Stimulated activated memory B cell treated with anti-CD40 and anti-IgM and Interleukin-4, amounts not matched to agents 10 μg/mL and 1 μg/mL and 100 μg/mL, for 72 hours (primary cell): ENCODE measurements around the gene OSBPL1A.

Experiments used
- ATAC-seq: fragments of 150-1000 bp; cut with Tn5 transposase; 2 replicates; pipeline ENCODE4 v1.10.0; 2021
- H3K27ac Mint-ChIP-seq: one replicate; pipeline ENCODE4 v1.8.0; 2022; ENCODE audit warnings: mild to moderate bottlenecking, mixed read lengths
- H3K27me3 Mint-ChIP-seq: one replicate; pipeline ENCODE4 v1.8.0; 2022; ENCODE audit warnings: mixed read lengths
- H3K36me3 Mint-ChIP-seq: one replicate; pipeline ENCODE4 v1.8.0; 2022; ENCODE audit warnings: mixed read lengths
- H3K4me1 Mint-ChIP-seq: one replicate; pipeline ENCODE4 v1.8.0; 2022; ENCODE audit warnings: mixed read lengths
- H3K4me3 Mint-ChIP-seq: one replicate; pipeline ENCODE4 v1.8.0; 2022; ENCODE audit warnings: mild to moderate bottlenecking, moderate library complexity, mixed read lengths
- H3K9me3 Mint-ChIP-seq: one replicate; pipeline ENCODE4 v1.8.0; 2022; ENCODE audit warnings: mixed read lengths

OSBPL1A gene

DNA sequence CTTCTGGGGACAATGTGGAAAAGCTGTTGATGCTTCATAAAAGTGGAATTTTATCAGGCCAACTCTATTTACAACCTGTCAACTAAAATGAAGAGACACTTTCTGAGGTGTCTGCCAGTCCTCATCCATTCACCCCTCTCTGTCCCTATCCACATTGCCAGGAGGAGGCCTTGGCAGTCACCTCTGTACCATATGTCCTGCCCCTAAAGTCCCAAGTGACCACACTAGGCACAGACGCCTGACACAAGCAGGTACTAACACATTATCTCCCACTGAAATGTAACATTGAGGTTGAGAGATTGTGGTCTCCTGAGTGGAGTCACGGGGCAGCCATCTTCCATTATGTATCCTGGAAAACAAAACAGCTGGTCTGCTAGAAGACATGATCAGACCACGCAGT, 71.4 kb downstream of the OSBPL1A start:
- Mint-ChIP-seq H3K27me3 (no peaks in the 10 kb centered on the region), H3K27ac (no peak overlapping the region), H3K4me1 (no peaks in the 10 kb centered on the region), H3K36me3 (no peaks in the 10 kb centered on the region), H3K9me3 (no peaks in the 10 kb centered on the region), H3K4me3 (no peak overlapping the region)
- no peak for ATAC-seq

DNA sequence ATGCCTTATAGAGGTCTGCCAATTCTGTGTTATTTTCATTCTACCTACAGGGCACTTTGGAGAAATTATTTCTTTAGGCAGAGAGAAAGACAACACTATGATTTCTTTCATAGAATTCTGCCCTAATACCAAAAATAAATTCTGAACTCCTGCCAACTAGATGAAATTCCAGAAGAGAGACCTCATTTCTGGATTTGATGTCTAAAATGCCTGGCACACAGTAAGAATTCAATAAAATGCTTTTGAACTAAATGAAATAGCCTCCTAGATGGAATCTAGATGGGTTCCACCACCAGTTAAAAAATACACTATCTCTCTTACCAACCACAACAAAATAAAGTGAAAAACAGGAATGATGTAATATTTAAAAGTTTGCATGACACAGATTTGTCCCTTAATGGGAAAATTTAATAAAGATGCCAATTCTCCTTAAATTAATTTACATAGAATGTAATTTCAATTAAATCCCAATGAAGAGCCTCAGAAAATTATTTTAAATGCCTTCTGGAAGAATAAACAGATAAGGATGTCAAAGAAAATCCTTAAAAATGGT, 75.0 kb downstream of the OSBPL1A start:
- no peak overlapping the region for H3K4me3 Mint-ChIP-seq
- H3K27ac Mint-ChIP-seq: no peak overlapping the region
- no peaks in the 10 kb centered on the region for H3K27me3 Mint-ChIP-seq
- no peaks in the 10 kb centered on the region for H3K36me3 Mint-ChIP-seq
- H3K4me1 Mint-ChIP-seq: no peaks in the 10 kb centered on the region
- ATAC-seq: no peak
- H3K9me3 Mint-ChIP-seq: no peaks in the 10 kb centered on the region

DNA sequence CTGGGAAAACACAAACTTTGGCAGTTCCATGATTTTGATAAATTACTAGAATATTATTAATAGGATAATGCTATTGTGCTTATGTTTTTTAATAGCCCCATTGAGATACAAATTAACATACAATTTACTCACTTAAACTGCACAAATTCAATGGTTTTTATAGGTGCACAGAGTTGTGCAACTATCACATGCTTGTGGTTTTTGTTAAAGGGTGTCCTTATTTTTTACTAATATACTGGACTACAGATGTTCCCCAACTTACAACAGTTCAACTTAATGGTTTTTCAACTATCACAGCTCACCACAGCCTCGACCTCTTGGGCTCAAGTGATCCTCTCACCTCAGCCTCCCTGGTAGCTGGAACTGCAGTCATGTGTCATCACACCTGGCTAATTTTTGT, 76.6 kb downstream of the OSBPL1A start:
- Mint-ChIP-seq H3K9me3 (no peaks in the 10 kb centered on the region), H3K27me3 (no peaks in the 10 kb centered on the region), H3K4me1 (no peaks in the 10 kb centered on the region), H3K4me3 (no peak overlapping the region), H3K27ac (no peak overlapping the region), H3K36me3 (no peaks in the 10 kb centered on the region)
- ATAC-seq: no peak

DNA sequence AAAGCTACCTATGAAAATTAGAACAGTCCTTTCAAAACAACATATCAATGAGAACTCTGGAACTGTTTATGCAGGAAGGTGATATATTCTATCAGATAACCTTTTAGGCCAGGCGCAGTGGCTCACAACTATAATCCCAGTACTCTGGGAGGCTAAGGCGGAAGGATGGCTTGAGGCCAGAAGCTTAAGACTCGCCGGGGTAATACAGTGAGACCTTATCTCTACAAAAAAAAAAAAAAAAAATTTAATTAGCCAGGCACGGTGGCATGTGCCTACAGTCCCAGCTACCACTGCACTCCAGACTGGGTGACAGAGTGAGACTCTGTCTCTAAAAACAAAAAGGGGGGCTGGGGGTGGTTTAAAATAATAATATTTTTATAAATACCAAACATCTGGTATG, 77.9 kb downstream of the OSBPL1A start:
- Mint-ChIP-seq H3K4me1 (no peaks in the 10 kb centered on the region), H3K27ac (no peak overlapping the region), H3K4me3 (no peak overlapping the region), H3K36me3 (no peaks in the 10 kb centered on the region), H3K9me3 (no peaks in the 10 kb centered on the region), H3K27me3 (no peaks in the 10 kb centered on the region)
- no peak for ATAC-seq

DNA sequence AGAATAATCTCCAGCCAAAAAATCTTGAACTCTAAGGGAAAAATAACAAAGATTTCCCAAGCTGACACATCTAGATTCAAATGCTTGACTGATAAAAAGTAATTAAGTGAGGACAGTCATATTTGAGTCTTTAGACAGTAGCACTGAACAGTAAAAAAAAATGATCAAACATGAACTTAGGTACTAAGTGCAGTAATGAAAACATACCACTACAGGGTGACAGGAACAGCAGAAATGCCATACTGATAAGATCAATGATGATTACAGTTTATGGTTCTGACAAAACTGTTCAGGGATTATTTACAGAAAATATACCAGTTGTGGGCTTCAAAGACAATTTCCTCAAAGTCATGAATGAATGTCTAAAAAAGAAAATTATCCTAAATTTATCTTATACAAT, 80.3 kb downstream of the OSBPL1A start:
- Mint-ChIP-seq H3K27me3 (no peaks in the 10 kb centered on the region), H3K9me3 (no peaks in the 10 kb centered on the region), H3K36me3 (no peaks in the 10 kb centered on the region), H3K27ac (no peak overlapping the region), H3K4me3 (no peak overlapping the region), H3K4me1 (no peaks in the 10 kb centered on the region)
- no peak for ATAC-seq

DNA sequence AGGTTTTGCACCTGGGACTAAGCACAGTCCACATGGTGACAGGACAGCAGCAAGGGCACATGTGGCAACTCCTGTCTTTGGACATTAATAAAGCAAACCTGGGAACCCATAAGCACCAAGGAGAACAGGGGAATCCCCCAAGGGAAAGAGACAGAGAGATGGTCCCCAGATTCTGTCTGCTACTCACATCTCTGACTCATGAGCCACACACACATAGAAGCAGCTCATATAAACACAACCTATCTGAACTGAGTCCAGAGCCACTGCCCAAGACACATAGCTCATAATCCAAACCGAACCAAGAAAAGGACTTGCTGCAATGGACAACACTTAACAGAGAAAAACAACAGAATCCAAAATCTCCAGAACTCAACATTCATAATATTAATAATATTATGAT, 82.5 kb downstream of the OSBPL1A start:
- Mint-ChIP-seq H3K9me3 (no peaks in the 10 kb centered on the region), H3K36me3 (no peaks in the 10 kb centered on the region), H3K27me3 (no peaks in the 10 kb centered on the region), H3K4me1 (no peaks in the 10 kb centered on the region), H3K4me3 (no peak overlapping the region), H3K27ac (no peak overlapping the region)
- no peak for ATAC-seq

DNA sequence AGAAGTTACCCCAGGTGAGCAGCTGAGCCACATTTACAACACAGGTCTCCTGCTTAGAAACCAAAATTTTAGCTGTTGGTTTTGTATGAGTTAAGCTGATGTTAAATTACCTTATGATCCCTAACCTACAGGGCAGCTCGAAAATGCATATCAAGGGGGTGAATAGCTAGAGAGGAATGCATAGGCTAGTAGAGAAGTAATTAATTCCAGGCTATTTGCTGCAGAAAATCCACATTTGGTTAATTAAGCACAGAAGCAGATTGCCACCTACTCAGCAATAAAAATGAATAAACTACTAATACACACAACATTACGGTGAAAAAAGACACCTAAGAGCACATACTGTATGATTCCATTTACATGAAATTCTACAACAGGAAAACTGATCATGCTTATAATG, 91.4 kb downstream of the OSBPL1A start:
- no peaks in the 10 kb centered on the region for H3K36me3 Mint-ChIP-seq

DNA sequence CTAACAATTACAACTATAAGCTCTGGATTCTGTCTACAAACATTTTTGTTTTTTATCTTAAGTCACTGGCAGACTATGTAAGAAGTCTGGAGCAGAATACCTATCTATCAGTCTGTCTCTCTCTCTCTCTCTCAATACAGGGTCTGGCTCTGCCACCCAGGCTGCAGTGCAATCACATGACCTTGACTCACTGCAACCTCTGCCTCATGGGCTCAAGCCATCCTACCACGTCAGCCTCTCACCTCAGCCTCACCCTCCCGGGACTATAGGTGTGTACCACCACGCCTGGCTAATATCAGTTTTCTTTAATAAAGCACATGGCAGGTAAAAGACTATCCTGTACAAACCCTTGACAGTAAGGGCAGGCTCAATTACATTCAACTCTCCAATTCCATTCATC, 96.9 kb downstream of the OSBPL1A start:
- no peaks in the 10 kb centered on the region for H3K9me3 Mint-ChIP-seq
- no peaks in the 10 kb centered on the region for H3K36me3 Mint-ChIP-seq
- no peak overlapping the region for H3K27ac Mint-ChIP-seq
- H3K4me1 Mint-ChIP-seq: no peaks in the 10 kb centered on the region
- H3K27me3 Mint-ChIP-seq: peaks cover 12% of the 10 kb centered on the region
- no peak overlapping the region for H3K4me3 Mint-ChIP-seq
- no peak for ATAC-seq

More for the DNA sequence above, 91.4 kb downstream of the OSBPL1A start:
- Mint-ChIP-seq H3K4me3 (no peak overlapping the region), H3K27me3 (peaks cover 20% of the 10 kb centered on the region), H3K9me3 (no peaks in the 10 kb centered on the region), H3K4me1 (no peaks in the 10 kb centered on the region), H3K27ac (no peak overlapping the region)
- no peak for ATAC-seq

DNA sequence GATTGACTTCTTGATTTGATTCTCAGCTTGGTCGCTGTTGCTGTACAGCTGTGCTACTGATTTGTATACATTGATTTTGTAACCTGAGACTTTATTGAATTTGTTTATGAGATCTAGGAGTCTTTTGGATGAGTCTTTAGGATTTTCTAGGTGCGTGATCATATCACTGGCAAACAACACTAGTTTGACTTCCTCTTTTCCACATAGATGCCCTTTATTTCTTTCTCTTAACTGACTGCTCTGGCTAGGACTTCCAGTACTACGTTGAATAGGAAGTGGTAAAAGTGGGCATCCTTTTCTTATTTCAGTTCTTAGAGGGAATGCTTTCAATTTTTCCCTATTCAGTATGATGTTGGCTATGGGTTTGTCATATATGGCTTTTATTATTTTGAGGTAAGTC, 101.3 kb downstream of the OSBPL1A start:
- Mint-ChIP-seq H3K9me3 (peaks cover 3% of the 10 kb centered on the region), H3K4me1 (no peaks in the 10 kb centered on the region), H3K27me3 (peaks cover 12% of the 10 kb centered on the region), H3K36me3 (no peaks in the 10 kb centered on the region), H3K4me3 (no peak overlapping the region), H3K27ac (no peak overlapping the region)
- no peak for ATAC-seq

DNA sequence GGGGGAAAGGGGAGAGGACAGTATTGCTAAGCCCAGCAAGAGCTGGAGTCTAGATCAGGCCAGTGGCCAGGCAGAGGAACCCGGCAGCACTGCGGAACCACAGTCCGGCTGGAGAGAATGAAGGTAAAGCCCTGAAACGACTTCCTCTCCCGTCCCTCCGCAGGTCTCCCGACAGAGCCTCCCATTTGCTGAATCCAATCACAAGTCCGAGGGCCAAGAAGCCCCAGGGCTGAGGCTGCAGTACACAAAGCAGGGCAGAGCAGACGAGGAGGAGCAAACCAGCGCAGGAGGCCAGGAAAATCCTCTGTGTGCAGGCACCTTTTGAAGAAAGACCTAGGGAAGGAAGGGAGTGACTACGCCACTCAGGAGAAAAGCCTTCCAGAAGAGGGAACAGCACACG, 104.4 kb downstream of the OSBPL1A start:
- H3K4me1 Mint-ChIP-seq: no peaks in the 10 kb centered on the region
- no peak overlapping the region for H3K27ac Mint-ChIP-seq
- no peak overlapping the region for H3K4me3 Mint-ChIP-seq
- no peak for ATAC-seq
- no peaks in the 10 kb centered on the region for H3K36me3 Mint-ChIP-seq
- peaks cover 4% of the 10 kb centered on the region for H3K27me3 Mint-ChIP-seq
- peaks cover 3% of the 10 kb centered on the region for H3K9me3 Mint-ChIP-seq

DNA sequence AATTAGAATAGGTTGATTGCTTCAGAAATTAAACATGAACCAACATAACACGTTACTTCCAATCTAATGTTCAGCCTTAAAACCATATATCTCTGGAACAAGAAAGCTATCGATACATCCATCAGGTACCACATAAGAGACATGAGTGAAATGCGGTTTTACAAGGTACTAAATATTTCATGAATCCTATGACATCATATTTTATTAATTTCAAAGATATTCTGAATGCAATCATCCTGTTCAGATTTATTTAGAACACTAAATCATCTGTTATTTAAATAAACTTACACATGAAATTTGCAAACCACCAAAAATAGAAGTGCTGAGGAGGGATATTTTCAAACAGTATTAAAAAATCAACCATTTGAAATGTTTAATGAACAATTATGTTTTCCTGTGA, 119.0 kb downstream of the OSBPL1A start:
- ATAC-seq: no peak
- Mint-ChIP-seq H3K9me3 (no peaks in the 10 kb centered on the region), H3K27me3 (peaks cover 19% of the 10 kb centered on the region), H3K27ac (no peak overlapping the region), H3K36me3 (no peaks in the 10 kb centered on the region), H3K4me3 (no peak overlapping the region), H3K4me1 (no peaks in the 10 kb centered on the region)

DNA sequence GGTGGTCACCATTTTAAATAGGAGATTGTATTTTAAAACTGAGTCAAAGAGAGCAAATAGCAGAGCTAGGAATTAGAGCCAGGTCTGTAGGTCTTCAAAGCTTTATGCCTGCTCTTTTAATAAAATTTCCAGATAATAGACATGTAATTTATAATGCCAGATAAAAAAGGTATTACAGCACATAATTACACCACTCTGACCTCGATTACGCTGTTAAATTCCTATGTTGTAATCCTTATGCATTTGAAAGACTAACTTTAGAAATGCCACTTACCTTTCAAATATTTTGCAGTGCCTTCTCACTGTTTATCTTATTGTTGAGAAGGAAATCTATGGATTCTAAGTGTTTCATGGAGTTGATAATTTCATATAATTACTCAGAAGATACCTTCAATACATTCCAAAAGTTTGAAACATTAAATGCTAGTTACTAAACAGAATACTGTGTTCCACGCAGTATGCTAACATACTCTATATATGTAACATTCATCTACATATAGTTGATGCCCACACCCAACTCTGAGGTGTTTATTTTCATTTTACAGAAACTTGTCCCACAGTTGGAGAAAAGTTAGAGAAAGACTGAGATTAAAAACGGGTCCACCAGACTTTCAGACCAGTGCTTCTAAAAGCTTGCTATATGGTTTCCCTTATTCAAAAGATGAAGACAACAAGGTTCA, 120.0 kb downstream of the OSBPL1A start:
- Mint-ChIP-seq H3K27ac (no peak overlapping the region), H3K27me3 (peaks cover 23% of the 10 kb centered on the region), H3K36me3 (no peaks in the 10 kb centered on the region), H3K9me3 (no peaks in the 10 kb centered on the region), H3K4me3 (no peak overlapping the region), H3K4me1 (no peaks in the 10 kb centered on the region)
- ATAC-seq: no peak

DNA sequence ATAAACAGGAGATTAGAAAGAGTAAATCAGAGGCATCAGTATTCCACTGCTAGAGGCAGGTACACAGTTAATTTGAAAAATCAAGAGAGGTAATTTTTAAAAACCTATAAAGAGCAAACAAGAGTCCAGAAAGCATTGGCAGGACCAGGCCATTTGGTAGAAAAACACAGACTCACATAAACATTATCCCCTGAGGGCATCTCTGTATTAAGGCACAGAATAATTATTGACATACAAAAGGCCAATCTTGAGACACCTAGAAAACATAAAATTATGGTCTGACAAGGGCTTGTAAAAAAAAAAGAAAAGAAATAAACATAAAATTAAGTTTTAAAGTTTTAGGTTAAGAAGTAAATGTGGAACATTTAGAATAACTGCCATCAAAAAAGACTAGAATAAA, 120.6 kb downstream of the OSBPL1A start:
- Mint-ChIP-seq H3K27me3 (peaks cover 28% of the 10 kb centered on the region), H3K4me3 (no peak overlapping the region), H3K4me1 (no peaks in the 10 kb centered on the region), H3K27ac (no peak overlapping the region), H3K36me3 (no peaks in the 10 kb centered on the region), H3K9me3 (no peaks in the 10 kb centered on the region)
- ATAC-seq: no peak

DNA sequence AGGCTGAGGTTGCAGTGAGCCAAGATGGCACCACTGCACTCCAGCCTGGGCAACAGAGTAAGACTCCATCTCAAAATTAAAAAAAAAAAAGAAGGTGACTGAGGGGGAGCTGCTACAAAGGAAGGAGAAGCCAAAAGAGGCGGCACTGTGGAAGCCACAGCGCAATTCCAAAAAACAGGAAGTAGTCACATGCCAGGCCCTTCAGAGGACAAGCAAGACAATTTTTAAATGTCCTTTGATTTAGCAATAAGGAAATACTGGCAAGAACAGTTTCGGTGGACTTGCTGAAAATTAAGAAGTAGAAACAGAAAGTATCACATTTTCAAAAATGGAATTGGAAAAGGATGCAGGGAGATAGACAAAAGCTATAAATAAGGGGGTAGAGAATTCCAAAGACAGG, 122.8 kb downstream of the OSBPL1A start:
- Mint-ChIP-seq H3K9me3 (no peaks in the 10 kb centered on the region), H3K4me3 (no peak overlapping the region), H3K4me1 (no peaks in the 10 kb centered on the region), H3K36me3 (no peaks in the 10 kb centered on the region), H3K27ac (no peak overlapping the region), H3K27me3 (peaks cover 44% of the 10 kb centered on the region)
- no peak for ATAC-seq

DNA sequence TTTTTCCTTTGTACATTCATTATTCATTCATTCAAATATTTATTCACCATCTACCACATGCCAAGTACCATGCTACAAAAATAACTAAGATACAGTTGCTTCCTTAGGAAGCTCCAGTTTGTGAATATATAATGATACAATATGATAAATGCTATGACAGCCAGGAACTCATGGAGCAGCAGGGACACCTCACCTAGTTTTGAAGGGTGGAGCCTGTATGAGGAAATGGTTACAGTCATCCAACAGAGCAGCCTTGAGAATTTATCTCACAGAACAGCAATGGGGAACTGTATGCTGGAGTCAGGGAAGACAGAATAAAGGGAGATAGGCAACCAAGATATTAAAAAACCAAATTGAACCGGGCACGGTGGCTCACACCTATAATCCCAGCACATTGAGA, 124.0 kb downstream of the OSBPL1A start:
- Mint-ChIP-seq H3K9me3 (peaks cover 3% of the 10 kb centered on the region), H3K27me3 (peaks cover 55% of the 10 kb centered on the region), H3K4me1 (no peaks in the 10 kb centered on the region), H3K36me3 (no peaks in the 10 kb centered on the region), H3K27ac (no peak overlapping the region), H3K4me3 (no peak overlapping the region)
- no peak for ATAC-seq

DNA sequence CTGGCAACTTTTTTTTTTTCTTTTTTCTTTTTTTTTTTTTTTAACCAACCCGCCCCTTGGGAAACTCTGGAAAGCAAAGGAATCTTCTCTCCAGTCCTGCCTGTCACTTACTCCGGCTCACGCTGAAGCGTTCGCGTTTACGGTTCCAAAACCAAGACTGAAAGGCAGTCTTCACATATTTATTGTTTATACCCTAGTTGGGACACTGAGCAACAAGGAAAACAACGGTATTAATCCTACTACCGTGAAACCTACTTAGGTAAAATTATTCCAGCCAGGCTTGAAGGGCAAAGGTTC, 125.4 kb downstream of the OSBPL1A start:
- Mint-ChIP-seq H3K27ac (no peak overlapping the region), H3K4me3 (peak overlapping the region; percentile 68), H3K9me3 (peaks cover 5% of the 10 kb centered on the region), H3K4me1 (no peaks in the 10 kb centered on the region), H3K36me3 (no peaks in the 10 kb centered on the region), H3K27me3 (peaks cover 62% of the 10 kb centered on the region)
- no peak for ATAC-seq
